SU-DHL-6 (cell line): ENCODE data around the gene ERGIC2.

ENCODE experiments used
- H2AFZ ChIP-seq: fragments of 200-600 bp; sonication (generic); 2 replicates; pipeline ENCODE4 v1.6.1; 2014; ENCODE audit warnings: low read depth, mild to moderate bottlenecking, moderate library complexity, mixed read lengths, antibody characterized with exemption, low read length; ENCODE audit not compliant: severe bottlenecking
- H3F3A ChIP-seq: fragments of 200-600 bp; shearing (Covaris generic); 2 replicates; pipeline ENCODE4 v1.6.0; 2016; ENCODE audit warnings: antibody characterized with exemption, mild to moderate bottlenecking; ENCODE audit not compliant: insufficient read depth
- H3K27ac ChIP-seq: fragments of 200-600 bp; sonication (generic); 2 replicates; pipeline ENCODE4 v1.5.1; 2016; ENCODE audit warnings: low read depth, mild to moderate bottlenecking, low read length, moderate library complexity, mixed read lengths
- H3K27me3 ChIP-seq: fragments of 200-600 bp; sonication (generic), shearing (Covaris generic); 2 replicates; pipeline ENCODE4 v1.6.0; 2014; ENCODE audit warnings: mild to moderate bottlenecking, low read length
- H3K36me3 ChIP-seq: fragments of 200-600 bp; sonication (generic); 2 replicates; pipeline ENCODE4 v1.6.1; 2014; ENCODE audit warnings: mild to moderate bottlenecking, low read length, mixed read lengths
- H3K4me2 ChIP-seq: fragments of 300-600, 200-600 bp; shearing (Covaris generic), sonication (generic); 2 replicates; pipeline ENCODE4 v1.6.0; 2014; ENCODE audit warnings: low read length, low read depth, mild to moderate bottlenecking; ENCODE audit not compliant: poor library complexity, severe bottlenecking
- H3K4me3 ChIP-seq: fragments of 200-600 bp; sonication (generic); 2 replicates; pipeline ENCODE4 v1.5.1; 2014; ENCODE audit warnings: antibody characterized with exemption, low read length, mild to moderate bottlenecking, mixed read lengths; ENCODE audit not compliant: insufficient read depth, poor library complexity, severe bottlenecking
- H3K79me2 ChIP-seq: fragments of 200-600 bp; sonication (generic); 2 replicates; pipeline ENCODE4 v1.6.1; 2014; ENCODE audit warnings: mild to moderate bottlenecking, low read length, moderate library complexity; ENCODE audit not compliant: insufficient read depth
- H3K9ac ChIP-seq: fragments of 200-600 bp; sonication (generic); 2 replicates; pipeline ENCODE4 v1.7.0; 2014; ENCODE audit warnings: mild to moderate bottlenecking, low read length
- H3K9me2 ChIP-seq: fragments of 200-600 bp; sonication (generic); replicated peaks from 2 replicates; pipeline ENCODE4 v1.6.1; 2014; ENCODE audit warnings: low read length; ENCODE audit not compliant: insufficient read depth
- H3K9me3 ChIP-seq: fragments of 200-600 bp; sonication (generic); 2 replicates; pipeline ENCODE4 v1.6.1; 2014; ENCODE audit warnings: low read length, mixed read lengths; ENCODE audit not compliant: insufficient read depth
- H4K20me1 ChIP-seq: fragments of 200-600 bp; sonication (generic); 2 replicates; pipeline ENCODE4 v1.6.1; 2014; ENCODE audit warnings: low read depth, mild to moderate bottlenecking, antibody characterized with exemption, low read length, moderate library complexity, mixed read lengths
- CTCF ChIP-seq: fragments of 200-600 bp; sonication (generic); IDR thresholded peaks from one replicate; pipeline ENCODE4 v1.5.1; 2017; ENCODE audit warnings: antibody characterized with exemption, mild to moderate bottlenecking, low read length, moderate library complexity; ENCODE audit not compliant: insufficient read depth, poor library complexity, severe bottlenecking
- EZH2phosphoT487 ChIP-seq: fragments of 200-600 bp; sonication (generic), shearing (Covaris generic); conservative IDR thresholded peaks from 2 replicates; pipeline ENCODE4 v1.6.1; 2018; ENCODE audit warnings: mild to moderate bottlenecking, antibody characterized with exemption, low read length, moderate library complexity, mixed read lengths

ERGIC2 gene

GRCh38 chr12:29425722-29426121, 44.8 kb upstream of the ERGIC2 start:
- no peak overlapping the region for H3K4me2 ChIP-seq
- H3F3A ChIP-seq = peaks cover 17% of the 10 kb centered on the region
- H3K9me2 ChIP-seq = no peaks in the 10 kb centered on the region
- TF ChIP-seq CTCF = no peak
- TF ChIP-seq EZH2phosphoT487 = no peak
- H3K9ac ChIP-seq = no peak overlapping the region
- H4K20me1 ChIP-seq = no peaks in the 10 kb centered on the region; the same call in 1 of the 2 replicates
- no peak overlapping the region for H3K4me3 ChIP-seq
- 0 out of 2 replicates have a peak, but pooled peaks cover 3% of the 10 kb centered on the region for H3K36me3 ChIP-seq
- peaks cover 95% of the 10 kb centered on the region for H3K79me2 ChIP-seq
- H3K27me3 ChIP-seq = no peaks in the 10 kb centered on the region
- no peaks in the 10 kb centered on the region for H3K9me3 ChIP-seq
- H2AFZ ChIP-seq = no peak overlapping the region
- no peak overlapping the region for H3K27ac ChIP-seq

- Histone ChIP-seq H3K79me2 (peaks cover 94% of the 10 kb centered on the region), H3K27me3 (no peaks in the 10 kb centered on the region), H4K20me1 (peaks cover 28% of the 10 kb centered on the region), H2AFZ (no peak overlapping the region), H3K9me3 (no peaks in the 10 kb centered on the region), H3K36me3 (peaks cover 3% of the 10 kb centered on the region; the same call in 1 of the 2 replicates), H3K27ac (no peak overlapping the region), H3K4me3 (no peak overlapping the region), H3F3A (no peaks in the 10 kb centered on the region), H3K4me2 (no peak overlapping the region), H3K9ac (no peak overlapping the region), H3K9me2 (no peaks in the 10 kb centered on the region)
- TF ChIP-seq EZH2phosphoT487 = no peak
- TF ChIP-seq CTCF = no peak
Observed at GRCh38 chr12:29416748-29417147, 35.8 kb upstream of the ERGIC2 start.

GRCh38 chr12:29415111-29415510, 34.1 kb upstream of the ERGIC2 start:
- peaks cover 28% of the 10 kb centered on the region for H4K20me1 ChIP-seq
- H3K36me3 ChIP-seq = peaks cover 3% of the 10 kb centered on the region; the same call in 1 of the 2 replicates
- no peaks in the 10 kb centered on the region for H3K9me3 ChIP-seq
- H2AFZ ChIP-seq = no peak overlapping the region
- no peaks in the 10 kb centered on the region for H3F3A ChIP-seq
- no peak for TF ChIP-seq EZH2phosphoT487
- TF ChIP-seq CTCF = no peak
- H3K9ac ChIP-seq = no peak overlapping the region
- no peaks in the 10 kb centered on the region for H3K27me3 ChIP-seq
- no peaks in the 10 kb centered on the region for H3K9me2 ChIP-seq
- H3K4me3 ChIP-seq = no peak overlapping the region
- H3K27ac ChIP-seq = no peak overlapping the region
- H3K4me2 ChIP-seq = no peak overlapping the region
- peaks cover 90% of the 10 kb centered on the region for H3K79me2 ChIP-seq
